GM12875 (cell line): ENCODE results near the gene MOSPD3.

Source experiments
- H3K4me3 ChIP-seq: one replicate; pipeline ENCODE4 v1.5.1; 2011; ENCODE audit warnings: low read depth, low read length, control low read depth
- TF ChIP-seq, protein P1 (sequence below): IDR thresholded peaks from 2 replicates; pipeline ENCODE4 v1.5.1; 2011; ENCODE audit warnings: low read depth, mild to moderate bottlenecking, control low read depth, inconsistent platforms, low read length, moderate library complexity, borderline replicate concordance; ENCODE audit not compliant: insufficient read depth

Gene MOSPD3

DNA sequence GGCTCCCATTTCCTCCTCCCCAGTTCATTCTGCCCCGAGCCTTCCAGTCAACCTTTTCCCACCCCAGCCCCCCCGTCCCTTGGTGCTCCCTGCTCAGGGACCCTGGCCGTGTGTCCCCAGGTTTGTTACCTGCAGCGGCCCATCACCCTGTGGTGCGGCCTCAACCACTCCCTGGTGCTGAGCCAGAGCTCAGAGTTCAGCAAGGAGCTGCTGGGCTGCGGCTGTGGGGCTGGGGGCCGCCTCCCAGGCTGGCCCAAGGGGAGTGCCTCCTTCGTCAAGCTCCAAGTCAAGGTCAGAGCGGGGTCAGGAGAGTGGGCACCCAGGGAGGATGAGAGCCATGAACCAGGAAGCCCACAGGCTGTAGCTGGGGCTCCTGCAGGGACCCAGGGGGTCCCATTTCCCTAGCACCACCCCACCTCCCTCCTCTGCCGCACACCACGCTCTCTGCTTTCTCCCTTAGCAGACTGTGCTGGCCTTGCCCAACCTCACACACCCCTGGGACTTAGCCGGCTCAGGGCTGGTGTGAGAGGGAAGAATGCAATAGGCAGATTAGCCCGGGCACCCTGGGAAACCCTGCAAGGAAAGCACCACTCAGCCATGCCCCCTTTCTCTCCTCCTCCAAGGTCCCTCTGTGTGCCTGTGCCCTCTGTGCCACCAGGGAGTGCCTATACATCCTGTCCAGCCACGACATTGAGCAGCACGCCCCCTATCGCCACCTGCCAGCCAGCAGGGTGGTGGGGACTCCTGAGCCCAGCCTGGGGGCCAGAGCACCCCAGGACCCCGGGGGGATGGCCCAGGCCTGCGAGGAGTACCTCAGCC is 12.2 kb upstream of the MOSPD3 start:
- no peak overlapping the region for H3K4me3 ChIP-seq
- TF ChIP-seq, protein P1, sequence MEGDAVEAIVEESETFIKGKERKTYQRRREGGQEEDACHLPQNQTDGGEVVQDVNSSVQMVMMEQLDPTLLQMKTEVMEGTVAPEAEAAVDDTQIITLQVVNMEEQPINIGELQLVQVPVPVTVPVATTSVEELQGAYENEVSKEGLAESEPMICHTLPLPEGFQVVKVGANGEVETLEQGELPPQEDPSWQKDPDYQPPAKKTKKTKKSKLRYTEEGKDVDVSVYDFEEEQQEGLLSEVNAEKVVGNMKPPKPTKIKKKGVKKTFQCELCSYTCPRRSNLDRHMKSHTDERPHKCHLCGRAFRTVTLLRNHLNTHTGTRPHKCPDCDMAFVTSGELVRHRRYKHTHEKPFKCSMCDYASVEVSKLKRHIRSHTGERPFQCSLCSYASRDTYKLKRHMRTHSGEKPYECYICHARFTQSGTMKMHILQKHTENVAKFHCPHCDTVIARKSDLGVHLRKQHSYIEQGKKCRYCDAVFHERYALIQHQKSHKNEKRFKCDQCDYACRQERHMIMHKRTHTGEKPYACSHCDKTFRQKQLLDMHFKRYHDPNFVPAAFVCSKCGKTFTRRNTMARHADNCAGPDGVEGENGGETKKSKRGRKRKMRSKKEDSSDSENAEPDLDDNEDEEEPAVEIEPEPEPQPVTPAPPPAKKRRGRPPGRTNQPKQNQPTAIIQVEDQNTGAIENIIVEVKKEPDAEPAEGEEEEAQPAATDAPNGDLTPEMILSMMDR: peak; percentile 17; the same call in 1 of the 2 replicates

DNA sequence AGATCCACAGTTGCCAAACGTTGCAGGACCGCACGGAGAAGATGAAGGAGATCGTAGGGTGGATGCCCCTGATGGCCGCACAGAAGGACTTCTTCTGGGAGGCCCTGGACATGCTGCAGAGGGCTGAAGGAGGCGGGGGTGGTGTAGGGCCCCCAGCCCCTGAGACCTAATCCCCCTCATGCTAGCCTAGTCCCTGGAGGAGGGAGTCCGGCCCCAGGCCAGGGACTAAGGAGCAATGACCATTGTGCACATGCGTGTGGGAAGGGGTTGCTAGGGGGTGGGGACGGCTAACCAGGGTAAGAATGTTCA is 11.7 kb upstream of the MOSPD3 start:
- H3K4me3 ChIP-seq: no peak overlapping the region
- TF ChIP-seq, protein P1: no peak

DNA sequence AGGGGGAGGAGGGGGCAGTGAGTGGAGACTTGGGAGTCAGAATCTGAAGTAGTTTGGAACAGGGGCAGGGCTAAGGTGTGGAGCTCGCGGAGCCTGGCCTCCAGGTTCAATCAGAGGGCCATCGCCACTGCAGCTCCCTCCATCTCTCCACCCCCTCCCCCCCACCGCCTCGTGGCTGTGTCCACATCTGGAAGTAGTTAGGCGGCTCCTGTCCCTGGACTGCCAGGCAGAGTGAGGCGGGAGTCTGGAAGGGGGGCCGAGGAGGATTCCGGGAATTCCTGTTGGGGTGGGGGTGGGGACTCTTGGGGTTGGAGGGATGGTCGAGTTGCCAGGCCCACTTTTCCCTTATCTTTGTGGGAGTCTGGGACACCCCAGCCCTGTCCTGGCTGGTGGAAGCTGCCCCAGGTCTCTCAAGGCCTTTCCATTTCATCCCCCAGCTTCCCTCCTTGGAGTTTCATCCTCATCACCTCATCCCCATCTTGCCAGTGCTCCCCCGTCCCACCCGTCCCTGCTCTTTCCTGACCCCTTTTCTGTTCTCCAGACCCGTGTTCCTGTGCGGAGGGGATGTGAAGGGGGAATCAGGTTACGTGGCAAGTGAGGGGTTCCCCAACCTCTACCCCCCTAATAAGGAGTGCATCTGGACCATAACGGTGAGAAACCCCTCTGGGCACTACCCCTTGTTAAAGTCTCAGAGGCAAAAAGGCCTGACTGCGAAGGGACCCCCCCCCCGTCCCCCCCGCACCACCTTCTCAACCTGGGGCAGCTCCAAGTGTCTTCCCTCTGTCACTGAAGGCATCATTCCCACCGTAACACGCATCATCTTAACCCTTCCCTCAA is 9.2 kb upstream of the MOSPD3 start:
- H3K4me3 ChIP-seq: no peak overlapping the region
- TF ChIP-seq, protein P1: no peak

DNA sequence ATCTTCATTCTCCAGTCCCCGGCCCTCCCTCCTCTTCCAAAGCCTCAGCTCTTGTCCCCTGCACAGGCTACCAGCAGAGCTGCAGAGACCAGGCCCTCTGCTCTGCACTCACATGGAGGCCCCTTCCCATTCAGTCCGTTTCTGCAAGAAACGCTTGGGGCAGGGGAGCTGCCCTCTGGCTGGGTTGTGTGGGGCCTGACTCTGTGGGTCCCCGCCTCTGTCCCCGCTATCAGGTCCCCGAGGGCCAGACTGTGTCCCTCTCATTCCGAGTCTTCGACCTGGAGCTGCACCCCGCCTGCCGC is 8.7 kb upstream of the MOSPD3 start:
- peak overlapping the region; percentile 27 for H3K4me3 ChIP-seq

DNA sequence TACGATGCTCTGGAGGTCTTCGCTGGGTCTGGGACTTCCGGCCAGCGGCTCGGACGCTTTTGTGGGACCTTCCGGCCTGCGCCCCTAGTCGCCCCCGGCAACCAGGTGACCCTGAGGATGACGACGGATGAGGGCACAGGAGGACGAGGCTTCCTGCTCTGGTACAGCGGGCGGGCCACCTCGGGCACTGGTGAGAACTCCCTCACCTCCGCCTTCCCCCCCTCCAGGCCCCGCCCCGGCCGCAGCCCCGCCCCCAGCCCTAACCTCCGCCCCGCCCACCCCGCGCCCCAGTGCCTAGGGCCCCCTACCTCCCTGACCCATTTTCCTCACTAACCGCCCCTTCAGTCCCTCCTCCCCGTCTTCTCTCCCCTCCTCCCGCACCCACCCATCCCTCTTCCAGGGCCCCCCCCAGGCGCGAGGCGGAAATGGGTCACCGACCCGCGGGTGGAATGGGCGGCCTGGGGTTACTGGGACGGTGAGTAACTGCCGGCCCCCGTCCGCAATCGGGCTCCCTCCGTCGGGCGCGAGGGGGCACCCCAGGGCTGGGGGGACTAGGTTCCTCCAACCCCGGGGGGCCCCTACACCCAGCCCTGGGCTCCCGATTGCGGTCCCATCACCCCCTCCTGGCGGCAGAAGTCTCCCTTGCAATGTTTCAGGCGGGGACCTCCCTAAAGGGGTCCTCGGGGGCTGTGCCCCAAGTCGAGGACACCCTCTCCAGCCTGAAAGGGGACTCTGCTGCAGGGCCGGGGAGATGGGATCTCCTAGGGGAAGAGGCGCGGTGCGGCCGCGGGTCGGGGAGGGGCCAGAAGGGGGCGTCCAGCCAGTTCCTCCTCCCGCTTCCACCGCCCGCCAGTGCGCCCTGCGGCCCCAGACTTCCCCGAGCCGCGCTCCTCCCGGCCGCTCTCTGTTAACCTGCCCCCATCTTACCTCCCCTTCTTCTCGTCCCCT is 8.0 kb upstream of the MOSPD3 start:
- TF ChIP-seq, protein P1: peak; percentile 40; the same call in 1 of the 2 replicates
- H3K4me3 ChIP-seq: peak overlapping the region; percentile 61

More for the DNA sequence above, 8.7 kb upstream of the MOSPD3 start:
- TF ChIP-seq, protein P1: no peak

DNA sequence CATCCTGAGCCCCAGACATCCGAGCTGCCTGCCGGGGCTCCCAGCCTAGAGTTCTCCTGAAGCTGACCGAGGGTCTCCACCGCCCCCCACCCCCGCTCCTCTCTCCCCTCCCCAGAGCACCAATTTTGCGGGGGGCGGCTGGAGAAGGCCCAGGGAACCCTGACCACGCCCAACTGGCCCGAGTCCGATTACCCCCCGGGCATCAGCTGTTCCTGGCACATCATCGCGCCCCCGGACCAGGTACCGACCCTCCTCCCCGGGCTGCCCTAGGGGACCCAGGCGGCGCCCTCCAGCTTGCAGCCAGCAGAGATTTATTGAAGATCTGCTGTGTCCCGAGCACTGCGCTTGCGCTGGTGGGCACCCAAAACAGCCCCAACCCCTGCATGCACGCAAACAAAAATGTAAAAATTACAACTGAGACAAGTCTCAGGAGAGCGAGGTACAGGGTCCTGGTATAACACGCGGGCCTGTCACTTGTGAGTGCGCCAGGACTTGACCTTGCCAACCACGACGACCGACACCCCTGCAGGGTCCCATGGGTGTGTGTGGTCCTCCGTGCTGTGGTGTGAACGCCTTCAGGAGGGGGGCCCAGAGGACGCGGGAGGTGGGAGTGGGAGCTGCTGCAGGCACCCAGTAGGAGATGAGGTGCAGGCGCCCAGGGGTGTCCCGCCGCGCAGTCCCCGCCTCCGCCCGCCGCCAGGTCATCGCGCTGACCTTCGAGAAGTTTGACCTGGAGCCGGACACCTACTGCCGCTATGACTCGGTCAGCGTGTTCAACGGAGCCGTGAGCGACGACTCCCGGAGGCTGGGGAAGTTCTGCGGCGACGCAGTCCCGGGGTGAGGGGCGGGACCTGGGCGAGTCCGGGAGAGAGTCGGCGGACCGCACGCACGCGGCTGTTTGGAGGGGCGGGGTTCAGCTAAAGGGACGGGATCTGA is 7.1 kb upstream of the MOSPD3 start:
- TF ChIP-seq, protein P1: no peak
- peak overlapping the region; percentile 61 for H3K4me3 ChIP-seq
